NB4 (cell line): ENCODE measurements around the gene PRG3.

Source experiments
- DNase-seq: peaks from one replicate; pipeline ENCODE4 v3.0.0; 2010; ENCODE audit warnings: low read depth
- H3K4me3 ChIP-seq: one replicate; pipeline ENCODE4 v1.5.1; 2011; ENCODE audit warnings: mild to moderate bottlenecking, low read depth, low read length, moderate library complexity
- MYC ChIP-seq: IDR thresholded peaks from 2 replicates; pipeline ENCODE4 v1.6.1; 2011; ENCODE audit warnings: low read depth, low read length
- POLR2A ChIP-seq: IDR thresholded peaks from 2 replicates; pipeline ENCODE4 v1.6.1; 2011; ENCODE audit warnings: mild to moderate bottlenecking; ENCODE audit not compliant: insufficient read length; ENCODE audit errors: extremely low read depth
- TF ChIP-seq, protein P1 (sequence below): IDR thresholded peaks from one replicate; pipeline ENCODE4 v1.5.1; 2012; ENCODE audit warnings: low read depth, low read length
- TF ChIP-seq, protein P2 (sequence below): IDR thresholded peaks from 2 replicates; pipeline ENCODE4 v1.6.1; 2011; ENCODE audit warnings: low read depth, low read length

Gene PRG3

GRCh38 chr11:57348636-57349313 lies 32.2 kb downstream of the PRG3 start:
- H3K4me3 ChIP-seq, result no peak overlapping the region
- TF ChIP-seq, protein P1, sequence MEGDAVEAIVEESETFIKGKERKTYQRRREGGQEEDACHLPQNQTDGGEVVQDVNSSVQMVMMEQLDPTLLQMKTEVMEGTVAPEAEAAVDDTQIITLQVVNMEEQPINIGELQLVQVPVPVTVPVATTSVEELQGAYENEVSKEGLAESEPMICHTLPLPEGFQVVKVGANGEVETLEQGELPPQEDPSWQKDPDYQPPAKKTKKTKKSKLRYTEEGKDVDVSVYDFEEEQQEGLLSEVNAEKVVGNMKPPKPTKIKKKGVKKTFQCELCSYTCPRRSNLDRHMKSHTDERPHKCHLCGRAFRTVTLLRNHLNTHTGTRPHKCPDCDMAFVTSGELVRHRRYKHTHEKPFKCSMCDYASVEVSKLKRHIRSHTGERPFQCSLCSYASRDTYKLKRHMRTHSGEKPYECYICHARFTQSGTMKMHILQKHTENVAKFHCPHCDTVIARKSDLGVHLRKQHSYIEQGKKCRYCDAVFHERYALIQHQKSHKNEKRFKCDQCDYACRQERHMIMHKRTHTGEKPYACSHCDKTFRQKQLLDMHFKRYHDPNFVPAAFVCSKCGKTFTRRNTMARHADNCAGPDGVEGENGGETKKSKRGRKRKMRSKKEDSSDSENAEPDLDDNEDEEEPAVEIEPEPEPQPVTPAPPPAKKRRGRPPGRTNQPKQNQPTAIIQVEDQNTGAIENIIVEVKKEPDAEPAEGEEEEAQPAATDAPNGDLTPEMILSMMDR, result no peak
- TF ChIP-seq, protein P2, sequence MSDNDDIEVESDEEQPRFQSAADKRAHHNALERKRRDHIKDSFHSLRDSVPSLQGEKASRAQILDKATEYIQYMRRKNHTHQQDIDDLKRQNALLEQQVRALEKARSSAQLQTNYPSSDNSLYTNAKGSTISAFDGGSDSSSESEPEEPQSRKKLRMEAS, result no peak
- TF ChIP-seq MYC (no peak), POLR2A (no peak)
- no peak for DNase-seq

GRCh38 chr11:57348052-57348451 lies 32.9 kb downstream of the PRG3 start:
- no peak overlapping the region for H3K4me3 ChIP-seq
- TF ChIP-seq POLR2A (no peak), MYC (no peak)
- TF ChIP-seq, protein P1, result no peak
- TF ChIP-seq, protein P2, result no peak
- no peak for DNase-seq

DNA sequence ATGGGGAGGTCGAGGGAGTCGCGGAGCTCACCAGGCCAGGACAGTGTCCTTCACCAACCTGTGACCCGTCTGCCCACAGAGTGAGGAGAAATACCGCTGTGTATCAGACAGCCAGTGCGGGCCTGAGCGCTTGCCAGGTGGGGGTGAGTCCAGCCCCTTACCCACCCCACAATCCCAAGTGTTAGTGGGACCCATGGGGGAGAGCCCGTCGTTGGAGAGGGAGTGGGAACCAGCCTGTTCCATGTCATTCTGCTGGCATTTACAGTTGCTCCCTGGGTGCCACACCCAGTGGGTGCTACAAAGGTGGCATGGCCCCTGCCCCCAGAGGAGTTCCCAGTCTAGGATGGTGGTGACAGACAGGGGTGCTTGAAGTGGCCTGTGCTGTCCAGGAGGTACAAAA lies 33.6 kb downstream of the PRG3 start:
- H3K4me3 ChIP-seq, result no peak overlapping the region
- DNase-seq, result no peak
- TF ChIP-seq, protein P2, result no peak
- TF ChIP-seq MYC (no peak), POLR2A (no peak)
- TF ChIP-seq, protein P1, result no peak

- DNase-seq, result peak; percentile 78
- TF ChIP-seq POLR2A (no peak), MYC (peak; percentile 90)
- TF ChIP-seq, protein P1, result peak; percentile 73
- TF ChIP-seq, protein P2, result peak; percentile 96
- H3K4me3 ChIP-seq, result no peak overlapping the region
These were observed 35.3 kb downstream of the PRG3 start for GRCh38 chr11:57345555-57346211.

DNA sequence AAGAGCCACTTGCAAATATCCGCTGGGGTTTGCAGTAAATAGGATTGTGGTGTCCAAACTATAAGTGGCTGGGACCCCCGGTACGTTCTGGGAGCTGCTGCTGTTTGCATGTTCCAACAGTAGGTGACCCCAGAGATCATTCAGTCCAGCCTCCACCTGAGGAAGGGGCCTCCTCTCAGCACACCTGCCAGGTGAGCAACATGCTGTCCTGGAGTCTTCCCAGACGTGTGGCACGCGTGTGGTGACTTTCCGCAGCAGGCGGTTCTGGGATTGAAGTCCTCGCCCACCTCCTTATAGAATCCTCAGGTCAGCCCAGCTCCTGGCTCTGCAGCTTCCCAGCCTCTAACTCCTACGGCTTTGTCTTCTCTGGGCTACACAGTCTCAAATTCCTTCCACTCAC lies 36.1 kb downstream of the PRG3 start:
- no peak for TF ChIP-seq MYC
- no peak for TF ChIP-seq POLR2A
- TF ChIP-seq, protein P1, result no peak
- TF ChIP-seq, protein P2, result no peak
- H3K4me3 ChIP-seq, result no peak overlapping the region
- no peak for DNase-seq
